ENCODE measurements around the gene COG7. TPM values are rescaled to one million over a fixed set of nuclear protein-coding genes. Genes with fewer than 3 reads are reported as not detected.

COG7 gene
- total and polyA plus RNA-seq, 9 donors: 13.8 to 21.5 (median 19.0) TPM

DNA sequence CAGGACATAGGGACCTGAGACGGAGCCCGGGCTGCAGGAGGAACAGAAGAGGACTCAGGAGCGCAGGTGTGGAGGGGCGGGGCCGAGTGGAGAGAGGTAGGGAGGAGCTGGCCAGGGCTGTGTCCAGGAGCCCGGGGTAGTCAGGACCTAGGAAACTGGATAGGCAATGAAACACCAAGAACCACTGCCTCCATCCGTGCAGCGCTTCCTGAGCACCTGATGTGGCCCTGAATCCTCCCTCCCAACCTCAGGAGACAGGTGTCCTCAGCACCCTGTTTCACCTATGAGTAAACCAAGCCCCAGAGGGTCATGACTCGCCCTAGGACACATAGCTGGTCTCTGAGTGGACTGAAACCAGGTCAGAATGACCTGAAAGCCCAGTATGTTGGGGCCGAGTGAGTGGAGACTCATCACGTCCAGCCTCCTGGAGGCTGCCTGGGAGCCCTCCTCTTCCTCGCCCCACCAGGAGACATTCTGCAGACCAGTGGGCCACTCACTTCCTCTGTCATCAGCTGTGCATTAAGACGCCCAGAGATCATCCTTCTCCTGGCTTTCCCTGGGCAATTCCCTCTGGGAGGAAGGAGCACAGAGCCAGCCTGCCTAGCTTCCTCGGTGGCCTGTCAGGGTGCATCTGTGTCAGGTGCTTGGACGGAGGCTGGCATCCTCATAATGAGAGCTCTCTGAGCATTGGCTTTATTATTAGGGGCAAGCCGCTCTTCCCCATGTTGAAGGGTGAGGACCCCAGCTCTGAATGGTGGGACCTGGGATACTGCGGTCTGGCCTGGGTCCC is 78.1 kb downstream of the COG7 start:
- H3K9me3 ChIP-seq: no peaks in the 10 kb centered on the region
- TF ChIP-seq EP300 (IDR thresholded peaks at IDR 0.05) (no peak), POLR2A (IDR thresholded peaks at IDR 0.05) (no peak)
- TF ChIP-seq, protein P1, sequence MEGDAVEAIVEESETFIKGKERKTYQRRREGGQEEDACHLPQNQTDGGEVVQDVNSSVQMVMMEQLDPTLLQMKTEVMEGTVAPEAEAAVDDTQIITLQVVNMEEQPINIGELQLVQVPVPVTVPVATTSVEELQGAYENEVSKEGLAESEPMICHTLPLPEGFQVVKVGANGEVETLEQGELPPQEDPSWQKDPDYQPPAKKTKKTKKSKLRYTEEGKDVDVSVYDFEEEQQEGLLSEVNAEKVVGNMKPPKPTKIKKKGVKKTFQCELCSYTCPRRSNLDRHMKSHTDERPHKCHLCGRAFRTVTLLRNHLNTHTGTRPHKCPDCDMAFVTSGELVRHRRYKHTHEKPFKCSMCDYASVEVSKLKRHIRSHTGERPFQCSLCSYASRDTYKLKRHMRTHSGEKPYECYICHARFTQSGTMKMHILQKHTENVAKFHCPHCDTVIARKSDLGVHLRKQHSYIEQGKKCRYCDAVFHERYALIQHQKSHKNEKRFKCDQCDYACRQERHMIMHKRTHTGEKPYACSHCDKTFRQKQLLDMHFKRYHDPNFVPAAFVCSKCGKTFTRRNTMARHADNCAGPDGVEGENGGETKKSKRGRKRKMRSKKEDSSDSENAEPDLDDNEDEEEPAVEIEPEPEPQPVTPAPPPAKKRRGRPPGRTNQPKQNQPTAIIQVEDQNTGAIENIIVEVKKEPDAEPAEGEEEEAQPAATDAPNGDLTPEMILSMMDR (IDR thresholded peaks at IDR 0.05): no peak
- no peaks in the 10 kb centered on the region for H3K27me3 ChIP-seq
- 69 to 72% (median 71%) methylated on average over 16 to 17 of the region's 17 CpGs for WGBS, 3 donors
- DNase-seq: no peak
- no peaks in the 10 kb centered on the region for H3K36me3 ChIP-seq
- intact Hi-C loops (cut with DNase I): no loop called here
- H3K4me1 ChIP-seq (ENCODE audit: insufficient read depth): no peaks in the 10 kb centered on the region
- no peak overlapping the region for H3K4me3 ChIP-seq
- H3K27ac ChIP-seq: no peak overlapping the region

DNA sequence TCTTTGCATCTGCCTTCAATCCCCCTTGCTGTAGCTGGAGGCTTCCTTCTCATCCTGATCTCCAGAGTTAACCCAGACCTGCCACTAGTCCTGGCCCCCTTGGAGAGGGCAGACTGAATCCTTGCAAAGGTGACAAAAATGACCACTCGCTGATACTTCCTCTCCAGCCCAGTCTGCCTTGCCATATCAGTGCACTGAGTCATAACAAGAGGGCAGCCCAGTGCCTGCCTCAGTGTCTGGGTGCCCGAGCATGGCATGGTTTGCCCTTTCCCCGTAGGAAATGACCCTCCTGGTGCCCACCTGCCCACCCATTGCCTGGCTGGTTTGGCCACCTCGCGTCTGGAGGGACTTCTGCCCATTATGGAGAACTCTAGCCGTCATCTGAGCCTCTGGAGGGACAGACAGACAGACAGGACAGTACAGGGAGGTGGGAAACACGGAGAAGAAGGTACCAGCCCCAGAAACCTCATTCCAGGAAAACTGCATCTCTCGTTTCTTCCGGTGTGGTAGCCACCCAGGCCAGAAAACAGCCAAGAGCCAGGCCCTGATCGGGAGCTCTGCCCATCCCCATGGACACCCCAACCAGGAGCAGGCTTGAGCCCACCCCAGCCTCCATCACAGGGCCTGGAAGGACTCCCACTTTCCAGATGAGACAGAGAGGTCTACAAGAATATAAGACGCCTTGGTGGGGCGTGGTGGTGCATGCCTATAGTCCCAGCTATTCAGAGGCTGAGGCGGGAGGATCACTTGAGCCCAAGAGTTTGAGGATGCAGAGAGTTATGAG is 79.4 kb downstream of the COG7 start:
- no peak for DNase-seq
- no peak overlapping the region for H3K27ac ChIP-seq
- no peak overlapping the region for H3K4me3 ChIP-seq
- no peaks in the 10 kb centered on the region for H3K27me3 ChIP-seq
- H3K36me3 ChIP-seq: no peaks in the 10 kb centered on the region
- no peak for TF ChIP-seq POLR2A (IDR thresholded peaks at IDR 0.05)
- TF ChIP-seq, protein P1 (IDR thresholded peaks at IDR 0.05): no peak
- no peak for TF ChIP-seq EP300 (IDR thresholded peaks at IDR 0.05)
- H3K4me1 ChIP-seq (ENCODE audit: insufficient read depth): no peaks in the 10 kb centered on the region
- intact Hi-C loops (cut with DNase I): no loop called here
- H3K9me3 ChIP-seq: no peaks in the 10 kb centered on the region
- WGBS, 3 donors: 77 to 81% (median 81%) methylated on average over 13 of the region's 13 CpGs

DNA sequence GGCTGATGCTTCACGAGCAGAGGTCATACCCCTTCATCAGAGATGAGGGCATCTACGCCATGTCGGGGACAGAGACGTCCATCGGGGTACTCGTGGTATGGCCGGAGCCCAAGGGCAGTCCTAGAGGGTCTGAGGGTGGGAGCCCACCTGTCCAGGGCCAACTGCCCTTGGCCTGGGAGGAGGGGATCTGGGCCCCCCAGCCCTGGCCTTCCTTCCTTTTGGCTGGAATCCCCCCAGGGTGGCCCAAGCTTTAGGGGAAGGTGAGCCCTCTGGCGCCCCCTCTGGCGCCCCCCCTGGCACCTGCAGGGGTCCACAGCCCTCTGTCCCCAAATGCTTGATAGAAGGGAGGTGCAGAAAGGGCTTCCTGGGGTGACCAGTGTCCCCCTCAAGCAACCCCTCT is 81.6 kb downstream of the COG7 start:
- intact Hi-C loops (cut with DNase I): no loop called here
- 73 to 74% (median 73%) methylated on average over 9 of the region's 9 CpGs for WGBS, 3 donors
- TF ChIP-seq, protein P1 (IDR thresholded peaks at IDR 0.05): no peak

DNA sequence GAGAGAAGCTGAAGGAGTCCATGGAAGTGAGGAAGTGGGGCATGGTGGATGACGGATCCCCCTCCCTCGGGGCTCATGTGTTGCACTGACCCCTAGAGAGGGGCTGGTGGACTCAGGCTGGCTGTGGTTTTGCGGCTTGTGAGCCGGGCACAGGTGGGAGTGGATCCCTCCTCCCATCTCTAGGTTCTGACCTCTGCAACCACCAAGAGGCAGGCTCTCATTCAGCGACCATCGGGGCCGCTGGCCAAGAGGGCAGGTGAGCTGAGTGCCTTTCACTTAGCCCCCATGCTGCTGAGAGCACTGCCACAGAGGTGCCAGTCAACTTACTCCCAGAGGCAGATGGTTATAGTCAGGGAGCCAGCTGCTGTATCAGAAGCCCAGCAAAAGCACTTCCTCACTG is 83.6 kb downstream of the COG7 start:
- 41 to 48% (median 42%) methylated on average over 7 of the region's 7 CpGs for WGBS, 3 donors
- no peak for DNase-seq
- H3K9me3 ChIP-seq: no peaks in the 10 kb centered on the region
- H3K27me3 ChIP-seq: no peaks in the 10 kb centered on the region
- H3K27ac ChIP-seq: no peak overlapping the region
- H3K4me1 ChIP-seq (ENCODE audit: insufficient read depth): no peaks in the 10 kb centered on the region
- TF ChIP-seq EP300 (IDR thresholded peaks at IDR 0.05): no peak
- TF ChIP-seq, protein P1 (IDR thresholded peaks at IDR 0.05): no peak
- TF ChIP-seq POLR2A (IDR thresholded peaks at IDR 0.05): no peak
- H3K36me3 ChIP-seq: no peaks in the 10 kb centered on the region
- intact Hi-C loops (cut with DNase I): no loop called here
- H3K4me3 ChIP-seq: no peak overlapping the region

More for the DNA sequence above, 81.6 kb downstream of the COG7 start:
- Histone ChIP-seq H3K9me3 (no peaks in the 10 kb centered on the region), H3K4me1 (ENCODE audit: insufficient read depth) (no peaks in the 10 kb centered on the region), H3K36me3 (no peaks in the 10 kb centered on the region), H3K27ac (no peak overlapping the region), H3K4me3 (no peak overlapping the region), H3K27me3 (no peaks in the 10 kb centered on the region)
- no peak for DNase-seq

All from ovary (tissue), 9 donors.